Chondrocyte (in vitro differentiated cells): ENCODE data around the gene ZC3H18. TPM values are rescaled to one million over a fixed set of nuclear protein-coding genes. Genes with fewer than 3 reads are reported as not detected.

Experiments
- DNase-seq: peaks from one replicate; pipeline ENCODE4 v3.0.0; 2021; ENCODE audit warnings: mixed read lengths, low spot score
- H3K27ac Mint-ChIP-seq: one replicate; pipeline ENCODE4 v1.8.0; 2021; ENCODE audit warnings: mild to moderate bottlenecking, moderate library complexity, mixed read lengths; ENCODE audit not compliant: unreplicated experiment
- H3K27me3 Mint-ChIP-seq: 2 replicates; pipeline ENCODE4 v1.8.0; 2021; ENCODE audit warnings: low read depth, mixed read lengths
- H3K36me3 Mint-ChIP-seq: 2 replicates; pipeline ENCODE4 v1.8.0; 2021; ENCODE audit warnings: low read depth, mixed read lengths
- H3K4me1 Mint-ChIP-seq: 2 replicates; pipeline ENCODE4 v1.8.0; 2021; ENCODE audit warnings: low read depth, mild to moderate bottlenecking, mixed read lengths
- H3K4me3 Mint-ChIP-seq: one replicate; pipeline ENCODE4 v1.8.0; 2021; ENCODE audit warnings: mild to moderate bottlenecking, moderate library complexity, mixed read lengths; ENCODE audit not compliant: unreplicated experiment
- H3K9me3 Mint-ChIP-seq: 2 replicates; pipeline ENCODE4 v1.8.0; 2021; ENCODE audit warnings: low read depth, mixed read lengths
- CTCF ChIP-seq: fragments of 200-600 bp; sonication (generic); IDR thresholded peaks from 2 replicates; pipeline ENCODE4 v1.5.0; 2021; ENCODE audit warnings: antibody characterized with exemption, mild to moderate bottlenecking, moderate library complexity
- total RNA-seq: library from RNA; stranded (reverse); gene quantifications from 3 replicates; pipeline ENCODE4 v1.2.1, GENCODE V29; 2021

The ZC3H18 gene
- total RNA-seq, 1 donor from 2014 or later, result 36.7 TPM

- Mint-ChIP-seq H3K36me3 (peaks cover 9% of the 10 kb centered on the region), H3K4me3 (no peak overlapping the region), H3K27ac (no peak overlapping the region), H3K27me3 (peaks cover 13% of the 10 kb centered on the region), H3K9me3 (peaks cover 12% of the 10 kb centered on the region), H3K4me1 (peaks cover 6% of the 10 kb centered on the region)
- no peak for TF ChIP-seq CTCF
- DNase-seq, result peak; percentile 85
Observed at GRCh38 chr16:88540346-88540977, 29.7 kb upstream of the ZC3H18 start.

- Mint-ChIP-seq H3K36me3 (peaks cover 6% of the 10 kb centered on the region), H3K4me3 (no peak overlapping the region), H3K9me3 (peaks cover 12% of the 10 kb centered on the region), H3K27me3 (peaks cover 19% of the 10 kb centered on the region), H3K4me1 (no peaks in the 10 kb centered on the region), H3K27ac (no peak overlapping the region)
- TF ChIP-seq CTCF, result no peak
- DNase-seq, result no peak
Observed at GRCh38 chr16:88541831-88542616, 28.2 kb upstream of the ZC3H18 start.

GRCh38 chr16:88543230-88543813, 26.9 kb upstream of the ZC3H18 start:
- H3K4me3 Mint-ChIP-seq, result no peak overlapping the region
- no peak for TF ChIP-seq CTCF

GRCh38 chr16:88545781-88546180, 24.4 kb upstream of the ZC3H18 start:
- Mint-ChIP-seq H3K27me3 (peaks cover 7% of the 10 kb centered on the region), H3K27ac (no peak overlapping the region), H3K9me3 (peaks cover 12% of the 10 kb centered on the region), H3K4me3 (no peak overlapping the region), H3K36me3 (peaks cover 6% of the 10 kb centered on the region), H3K4me1 (no peaks in the 10 kb centered on the region)
- TF ChIP-seq CTCF, result no peak
- DNase-seq, result no peak

More at GRCh38 chr16:88543230-88543813, 26.9 kb upstream of the ZC3H18 start:
- DNase-seq, result no peak
- peaks cover 13% of the 10 kb centered on the region for H3K27me3 Mint-ChIP-seq
- H3K27ac Mint-ChIP-seq, result no peak overlapping the region
- peaks cover 12% of the 10 kb centered on the region for H3K9me3 Mint-ChIP-seq
- no peaks in the 10 kb centered on the region for H3K4me1 Mint-ChIP-seq
- peaks cover 6% of the 10 kb centered on the region for H3K36me3 Mint-ChIP-seq

GRCh38 chr16:88548131-88548874, 21.9 kb upstream of the ZC3H18 start:
- no peak for TF ChIP-seq CTCF
- H3K9me3 Mint-ChIP-seq, result peaks cover 4% of the 10 kb centered on the region
- peaks cover 11% of the 10 kb centered on the region for H3K27me3 Mint-ChIP-seq
- H3K27ac Mint-ChIP-seq, result no peak overlapping the region
- H3K4me3 Mint-ChIP-seq, result no peak overlapping the region
- peaks cover 3% of the 10 kb centered on the region for H3K4me1 Mint-ChIP-seq
- peaks cover 3% of the 10 kb centered on the region for H3K36me3 Mint-ChIP-seq
- DNase-seq, result no peak
